Right renal cortex interstitium (tissue), 3 donors: ENCODE data around the gene ZBTB42. TPM values are rescaled to one million over a fixed set of nuclear protein-coding genes. Genes with fewer than 3 reads are reported as not detected.
"Not testable (repeated sequence)": the region's sequence is repeated elsewhere in the genome, so short reads cannot be mapped to it uniquely, and the experiment has no call there.

Experiments
- DNase-seq, 3 donors: peaks; one replicate each; pipeline ENCODE4 v3.0.0-alpha.2; 2013; ENCODE audit warnings: low read depth in 3 of 3, low spot score in 2 of 3
- polyA plus RNA-seq, 3 donors: library from polyadenylated mRNA; unstranded; fragments of 120-200 nt; gene quantifications; one replicate each; pipeline ENCODE4 v1.2.1, GENCODE V29; 2013; ENCODE audit not compliant: insufficient read length in 3 of 3

The ZBTB42 gene
- polyA plus RNA-seq, 3 donors = 3.8 to 4.4 (median 3.8) TPM

DNA sequence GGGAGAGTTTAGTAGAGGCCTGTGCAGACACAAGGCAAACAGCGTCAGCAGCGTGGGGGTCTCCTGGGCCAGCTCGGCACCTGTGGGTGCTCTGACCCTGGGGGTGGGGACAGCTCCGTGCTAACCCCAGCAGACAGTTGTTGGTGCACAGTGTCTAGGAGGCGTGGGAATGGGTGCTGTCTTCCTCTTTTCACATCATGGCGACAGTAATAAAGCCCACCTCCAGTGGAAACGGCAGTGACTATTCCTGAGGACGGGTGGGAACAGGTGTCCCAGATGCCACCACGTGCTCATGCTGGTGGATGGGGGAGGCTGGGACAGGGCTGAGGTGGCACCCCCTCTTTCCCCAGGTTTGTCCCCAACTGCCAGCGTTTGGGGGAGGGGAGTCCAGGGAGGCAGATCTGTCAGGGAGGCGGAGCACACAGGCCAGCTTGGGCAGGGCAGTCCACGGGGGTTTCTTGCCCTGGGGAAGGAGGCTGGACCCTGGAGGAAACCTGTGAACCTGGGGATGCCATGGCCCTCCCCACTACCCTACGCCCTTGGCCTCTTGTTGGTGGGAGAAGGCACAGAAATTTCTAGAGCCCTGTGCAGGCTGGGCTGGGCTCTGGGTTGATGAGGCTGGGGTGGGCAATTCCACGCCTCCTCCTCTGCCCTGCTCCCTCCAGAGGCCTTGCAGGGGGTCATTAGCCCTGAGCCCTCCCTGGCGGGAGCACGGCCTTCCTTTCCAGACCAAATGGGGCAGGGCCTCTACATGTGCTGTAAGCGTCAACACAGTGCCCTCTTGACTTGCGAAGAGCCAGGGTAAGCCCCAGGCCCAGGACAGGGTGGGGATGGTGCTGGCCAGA is 3.8 kb downstream of the ZBTB42 start:
- no peak for DNase-seq

DNA sequence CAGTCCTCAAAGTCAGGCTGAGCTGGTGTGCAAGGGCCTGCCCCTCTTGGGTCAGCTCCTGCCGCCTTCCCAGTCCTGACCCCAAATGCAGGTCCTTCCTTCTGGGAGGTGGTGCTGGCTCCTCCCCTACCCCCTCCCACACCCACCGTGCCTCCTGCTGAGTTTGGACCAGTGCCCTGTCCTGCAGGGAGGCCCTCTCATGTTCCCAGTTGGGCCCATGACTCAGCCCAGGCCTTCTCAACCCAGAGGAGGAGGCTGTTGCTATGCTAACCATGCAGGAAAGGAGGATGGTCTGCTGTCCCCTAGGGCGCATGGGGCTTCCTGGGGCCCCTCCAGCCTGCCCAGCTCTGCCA is 4.4 kb downstream of the ZBTB42 start:
- no peak for DNase-seq

DNA sequence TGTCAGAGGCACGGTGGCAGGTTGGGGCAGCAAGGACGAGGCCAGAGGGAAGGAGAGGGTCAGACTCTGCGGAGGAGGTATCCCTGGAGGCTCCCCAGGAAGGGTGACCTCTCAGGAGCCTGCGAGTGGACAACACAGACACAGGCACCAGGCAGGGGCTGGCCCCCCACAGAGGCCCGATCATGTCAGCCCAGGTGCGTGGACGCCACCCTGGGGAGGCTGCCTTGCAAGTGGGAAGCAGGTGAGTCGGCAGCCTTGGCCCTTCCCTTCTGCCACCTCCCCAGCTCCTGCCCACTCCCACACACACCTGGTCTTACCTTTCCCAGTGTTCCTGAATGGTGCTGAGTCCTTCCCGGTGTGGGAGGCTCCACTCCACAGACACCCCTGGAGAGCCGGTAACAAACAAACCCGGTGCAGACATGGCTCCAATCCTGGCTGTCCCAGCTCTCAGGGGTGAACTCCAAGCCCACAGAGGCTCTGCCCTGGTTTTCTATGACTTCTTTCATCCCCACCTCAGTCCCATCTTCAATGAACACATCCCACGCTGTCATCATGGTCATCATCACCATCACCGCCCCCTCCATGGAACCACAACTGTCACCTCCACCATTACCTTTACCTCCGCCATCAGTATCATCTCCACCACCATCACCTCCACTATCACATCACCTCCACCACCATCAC is 5.2 kb downstream of the ZBTB42 start:
- DNase-seq = no peak

DNA sequence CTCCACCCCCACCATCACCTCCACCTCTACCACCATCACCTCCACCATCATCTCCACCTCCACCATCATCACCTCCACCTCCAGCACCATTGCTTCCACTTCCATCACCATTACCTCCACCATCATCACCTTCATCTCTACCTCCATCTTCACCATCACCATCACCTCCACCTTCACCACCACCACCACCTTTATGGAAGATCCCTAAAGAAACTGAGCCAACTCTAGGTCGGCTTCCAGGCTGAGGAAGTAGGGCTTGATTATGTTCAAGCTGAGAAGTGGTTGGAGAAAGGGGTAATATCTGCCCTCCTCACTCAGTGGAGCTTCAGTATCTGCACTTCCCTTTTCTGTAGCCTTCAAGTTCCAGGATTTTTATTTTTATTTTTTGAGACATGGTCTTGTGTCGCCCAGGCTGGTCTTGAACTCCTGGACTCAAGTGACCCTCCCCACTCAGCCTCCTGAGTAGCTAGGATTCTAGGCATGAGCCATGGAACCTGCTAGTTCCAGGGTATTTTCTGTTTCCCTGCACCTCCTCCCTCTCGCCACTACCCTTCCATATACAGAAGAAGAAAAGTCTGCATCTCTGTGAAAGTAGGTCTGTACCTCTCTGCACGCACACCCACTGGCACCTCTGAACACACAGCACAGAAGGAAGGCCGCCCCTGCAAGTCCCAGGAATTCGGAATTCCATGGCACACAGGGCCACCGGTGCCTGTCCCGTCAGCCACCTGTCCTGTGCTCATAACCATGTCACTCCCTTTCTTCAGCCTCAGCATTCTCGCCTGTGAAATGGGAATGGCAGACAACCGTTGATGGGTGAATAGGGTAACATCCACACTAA is 5.9 kb downstream of the ZBTB42 start:
- DNase-seq = no peak

DNA sequence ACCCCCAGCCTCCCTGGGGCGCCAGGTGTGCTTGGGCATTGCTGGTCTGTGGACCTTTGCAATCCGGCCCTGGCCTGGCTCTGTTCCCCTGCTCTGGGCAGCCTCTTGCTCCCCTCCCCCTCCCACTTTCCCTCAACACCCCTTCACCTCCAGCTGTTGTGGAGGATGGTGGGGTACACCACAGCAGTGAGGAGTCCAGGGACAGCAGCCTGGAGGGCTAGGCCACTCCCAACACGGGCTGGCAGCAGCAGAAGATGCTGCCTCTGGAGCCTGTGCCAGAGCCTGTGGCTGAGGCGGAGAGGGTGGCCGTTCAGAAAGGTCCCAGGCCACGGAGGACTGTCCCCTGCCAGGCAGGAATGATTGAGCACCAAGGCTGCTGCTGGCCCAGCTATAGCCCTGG is 7.6 kb downstream of the ZBTB42 start:
- no peak for DNase-seq

DNA sequence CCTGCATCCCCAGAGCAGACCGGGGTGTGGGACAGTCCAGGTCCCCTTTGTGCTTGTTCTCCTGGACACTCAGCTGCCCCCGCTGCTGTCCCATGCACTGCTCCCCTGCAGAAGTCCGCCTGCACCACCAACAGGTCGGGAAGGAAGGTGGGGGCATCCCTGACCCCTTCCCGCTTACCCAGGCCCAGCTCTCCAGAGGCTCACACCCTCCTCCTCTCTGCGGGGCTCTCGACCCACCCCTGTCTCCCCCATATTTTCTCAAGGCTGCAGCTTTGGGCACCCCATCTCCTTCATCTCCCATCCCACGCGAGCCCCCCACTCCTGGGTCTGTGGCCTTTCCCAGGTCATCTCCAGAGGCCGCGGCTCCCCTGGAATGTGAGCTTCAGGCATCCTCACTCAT is 9.4 kb downstream of the ZBTB42 start:
- no peak for DNase-seq

DNA sequence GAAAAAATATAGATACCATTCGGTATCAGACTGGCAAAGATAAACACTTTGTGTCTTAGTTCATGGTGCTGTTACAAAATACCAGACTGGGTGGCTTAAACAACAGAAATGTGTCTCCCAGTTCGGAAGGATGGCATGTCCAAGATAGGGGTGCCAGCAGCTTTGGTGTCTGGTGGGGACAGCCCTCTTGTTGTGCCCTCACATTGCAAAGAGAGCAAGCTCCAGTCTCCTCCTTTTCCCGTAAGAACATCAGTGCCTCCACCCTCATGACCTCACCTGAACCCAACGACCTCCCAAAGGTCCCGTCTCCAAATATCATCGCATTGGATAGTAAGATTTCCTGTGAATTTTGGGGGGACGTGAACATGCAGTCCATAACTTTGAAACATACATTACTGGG is 12.4 kb downstream of the ZBTB42 start:
- DNase-seq = no peak

DNA sequence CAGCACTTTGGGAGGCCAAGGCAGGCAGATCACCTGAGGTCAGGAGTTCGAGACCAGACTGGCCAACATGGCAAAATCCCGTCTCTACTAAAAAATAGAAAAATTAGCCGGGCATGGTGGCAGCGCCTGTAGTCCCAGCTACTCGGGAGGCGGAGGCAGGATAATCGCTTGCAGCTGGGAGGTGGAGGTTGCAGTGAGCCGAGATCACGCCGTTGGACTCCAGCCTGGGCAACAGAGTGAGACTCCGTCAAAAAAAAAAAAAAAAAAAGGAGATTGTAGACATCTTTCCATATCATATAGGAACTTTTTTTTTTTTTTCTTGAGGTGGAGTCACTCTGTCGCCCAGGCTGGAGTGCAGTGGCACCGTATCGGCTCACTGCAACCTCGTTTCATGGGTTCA is 13.8 kb downstream of the ZBTB42 start:
- not testable (repeated sequence) for DNase-seq

DNA sequence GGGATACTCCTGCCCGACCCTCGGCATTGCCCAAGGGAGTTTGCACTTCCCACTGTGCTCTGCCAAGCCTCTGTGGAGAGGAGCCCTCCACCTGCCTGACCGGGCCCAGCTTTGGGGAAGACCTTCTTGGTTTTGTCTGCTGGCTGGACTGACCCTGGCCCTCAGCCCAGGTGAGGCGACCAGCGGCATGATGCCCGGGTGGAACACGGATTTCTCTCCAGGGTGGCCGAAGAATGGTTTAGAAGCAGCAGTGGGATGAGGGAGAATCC is 15.6 kb downstream of the ZBTB42 start:
- no peak for DNase-seq

DNA sequence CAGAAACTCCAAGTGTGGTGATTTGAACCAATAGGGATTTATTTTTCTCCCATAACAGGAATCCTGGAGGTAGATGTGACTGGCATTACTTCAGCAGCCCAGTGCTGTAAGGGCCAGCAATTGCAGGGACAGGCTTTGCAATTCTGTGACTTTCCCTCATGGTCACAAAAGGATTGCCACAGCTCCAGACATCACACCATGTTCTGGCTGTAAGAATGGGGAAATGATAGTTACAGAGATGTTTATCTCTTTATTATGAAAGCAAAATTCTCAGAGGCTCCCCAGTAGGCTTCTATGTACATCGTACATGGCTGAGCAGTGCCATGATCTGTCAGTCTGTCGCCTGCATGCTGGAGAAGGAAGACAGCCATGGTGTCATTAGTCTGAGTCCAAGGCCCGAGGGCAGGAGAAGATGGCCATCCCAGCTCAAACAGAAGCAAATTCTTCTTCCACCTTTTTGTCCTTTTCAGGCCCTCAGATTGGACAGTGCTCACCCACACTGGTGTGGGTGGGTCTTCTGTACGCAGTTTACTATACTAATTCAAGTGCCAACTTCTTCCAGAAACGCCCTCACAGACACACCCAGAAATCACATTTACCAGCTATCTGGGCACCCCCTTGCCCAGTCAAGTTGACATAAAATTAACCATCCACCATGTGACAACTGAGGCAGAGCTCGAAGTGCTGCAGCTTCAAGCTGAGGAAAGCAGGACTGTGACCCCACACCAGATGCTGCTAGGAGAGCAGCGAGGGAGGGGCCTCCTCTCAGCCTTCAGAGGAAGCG is 17.2 kb downstream of the ZBTB42 start:
- no peak for DNase-seq

DNA sequence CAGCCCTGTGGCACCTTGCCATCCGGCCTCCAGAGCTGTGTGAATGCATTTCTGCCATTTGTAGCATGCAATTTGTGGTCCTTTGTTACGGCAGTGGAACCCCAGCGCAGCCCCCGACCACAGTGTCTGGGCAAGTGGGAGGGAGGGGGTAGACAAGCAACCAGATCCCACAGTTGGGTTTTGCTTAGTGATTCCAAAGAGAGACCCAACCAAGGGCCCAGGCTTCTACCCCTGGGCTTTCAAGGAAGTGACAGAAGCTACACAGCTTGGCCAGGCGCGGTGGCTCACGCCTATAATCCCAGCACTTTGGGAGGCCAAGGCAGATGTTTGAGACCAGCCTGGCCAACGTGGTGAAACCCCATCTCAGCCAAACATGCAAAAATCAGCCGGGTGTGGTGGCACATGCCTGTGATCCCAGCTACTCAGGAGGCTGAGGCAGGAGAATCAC is 17.8 kb downstream of the ZBTB42 start:
- DNase-seq = no peak

DNA sequence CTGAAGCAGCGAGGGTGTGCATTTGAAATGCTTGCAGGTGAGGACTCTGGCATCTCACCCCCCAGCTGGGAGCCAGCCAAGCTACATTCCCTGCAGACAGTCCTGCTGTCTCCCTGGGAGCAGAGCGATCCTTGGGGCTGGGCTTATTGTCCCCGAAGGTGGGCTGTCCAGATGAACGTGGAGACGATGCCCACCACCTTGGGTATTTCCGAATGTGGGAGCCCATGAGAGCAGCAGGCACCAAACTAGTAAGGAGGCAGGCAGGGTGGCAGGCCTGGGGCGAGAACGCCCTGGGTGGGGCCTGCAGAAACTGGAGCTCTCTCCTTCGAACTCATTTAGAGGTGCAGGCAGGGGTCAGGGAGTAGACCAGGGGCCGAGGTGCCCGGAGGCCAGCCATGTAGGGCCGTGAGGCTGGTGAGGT is 18.5 kb downstream of the ZBTB42 start:
- no peak for DNase-seq

DNA sequence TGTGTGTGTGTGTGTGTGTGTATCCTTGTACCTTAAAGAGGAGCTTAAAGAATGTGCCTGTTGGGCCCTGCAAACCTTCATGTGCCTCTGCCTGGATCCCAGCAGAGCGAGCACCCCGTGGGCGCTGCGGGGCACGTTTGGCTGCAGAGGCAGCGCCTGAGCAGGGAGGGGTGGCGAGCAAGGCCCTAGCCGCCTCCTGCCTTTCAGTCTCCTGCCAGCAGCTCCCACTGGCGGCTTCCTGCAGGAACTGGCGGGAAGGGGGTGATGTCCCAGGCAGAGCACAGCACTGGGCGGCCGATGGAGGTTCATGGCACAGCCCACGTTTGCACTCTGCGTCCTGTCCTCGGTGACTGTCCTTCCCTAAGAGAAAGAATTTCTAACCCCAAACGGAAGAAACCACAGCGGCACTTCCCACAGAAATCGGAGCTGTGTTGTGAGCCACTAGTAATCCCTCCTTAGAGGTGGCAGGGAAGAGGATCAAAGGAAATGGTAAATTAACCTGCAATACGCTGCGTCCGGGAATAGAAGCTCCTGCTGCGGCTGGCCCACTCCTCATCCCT is 19.8 kb downstream of the ZBTB42 start:
- no peak for DNase-seq

DNA sequence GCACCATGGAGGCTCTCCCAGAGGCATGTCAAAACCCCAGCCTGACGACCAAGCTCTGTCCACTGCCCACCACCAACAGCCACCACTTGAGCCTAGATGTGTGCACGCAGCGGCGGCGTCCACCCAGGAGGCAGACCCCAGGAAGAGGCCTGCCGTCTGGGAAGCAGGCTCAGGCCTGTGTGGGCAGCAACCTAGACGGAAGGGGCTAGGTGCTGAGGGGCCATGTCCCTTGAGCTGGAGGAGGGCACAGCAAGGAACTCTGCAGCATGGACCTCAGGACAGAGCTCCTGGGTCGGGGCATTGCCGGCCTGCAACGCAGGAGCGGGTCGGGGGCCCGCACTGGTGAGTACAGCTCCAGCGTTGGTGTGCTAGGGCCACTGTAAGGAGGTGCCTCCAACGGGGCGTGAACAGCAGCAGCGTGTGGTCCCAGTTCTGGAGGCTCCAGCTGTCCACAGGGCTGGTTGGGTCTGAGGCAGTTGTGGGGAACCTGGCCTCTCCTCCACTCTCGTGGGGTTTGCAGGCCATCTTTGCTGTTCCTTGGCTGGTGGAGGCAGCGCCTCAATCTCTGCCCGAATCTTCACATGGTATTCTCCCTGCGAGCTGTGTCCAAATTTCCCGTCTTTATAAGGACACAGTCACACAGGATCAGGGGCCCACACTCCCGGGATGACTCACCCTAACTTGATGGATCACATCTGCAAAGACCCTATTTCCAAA is 20.5 kb downstream of the ZBTB42 start:
- DNase-seq = no peak

DNA sequence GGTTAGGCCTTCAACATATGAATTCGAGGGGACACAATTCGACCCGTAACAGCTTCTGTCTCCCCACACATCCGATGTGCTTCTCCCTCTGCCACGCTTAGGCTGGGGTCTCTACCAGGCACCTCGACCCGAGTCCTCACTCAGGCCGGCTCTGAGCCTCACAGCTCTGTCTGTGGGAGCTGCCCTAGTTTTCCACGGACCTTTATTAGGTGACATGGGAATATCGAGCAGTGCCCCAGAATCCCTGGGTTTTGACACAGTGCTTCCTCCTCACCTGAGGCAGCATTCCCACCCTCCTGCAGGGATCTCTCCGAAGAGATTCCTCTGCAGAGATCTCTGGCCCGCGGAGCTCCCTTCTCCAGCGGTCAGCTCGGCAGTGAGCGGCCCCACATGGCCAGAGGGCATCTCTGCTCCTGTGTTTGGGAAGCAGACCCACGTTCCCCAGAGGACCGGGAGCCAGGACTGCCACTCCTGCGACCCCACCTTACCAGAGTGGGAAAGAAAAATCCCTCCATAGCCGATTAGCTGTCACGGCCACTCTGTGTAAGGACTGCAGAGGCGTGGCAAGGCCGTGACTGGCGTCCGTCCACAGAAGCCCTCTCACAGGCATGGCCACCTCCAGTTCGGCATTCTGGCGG is 21.2 kb downstream of the ZBTB42 start:
- DNase-seq = no peak

DNA sequence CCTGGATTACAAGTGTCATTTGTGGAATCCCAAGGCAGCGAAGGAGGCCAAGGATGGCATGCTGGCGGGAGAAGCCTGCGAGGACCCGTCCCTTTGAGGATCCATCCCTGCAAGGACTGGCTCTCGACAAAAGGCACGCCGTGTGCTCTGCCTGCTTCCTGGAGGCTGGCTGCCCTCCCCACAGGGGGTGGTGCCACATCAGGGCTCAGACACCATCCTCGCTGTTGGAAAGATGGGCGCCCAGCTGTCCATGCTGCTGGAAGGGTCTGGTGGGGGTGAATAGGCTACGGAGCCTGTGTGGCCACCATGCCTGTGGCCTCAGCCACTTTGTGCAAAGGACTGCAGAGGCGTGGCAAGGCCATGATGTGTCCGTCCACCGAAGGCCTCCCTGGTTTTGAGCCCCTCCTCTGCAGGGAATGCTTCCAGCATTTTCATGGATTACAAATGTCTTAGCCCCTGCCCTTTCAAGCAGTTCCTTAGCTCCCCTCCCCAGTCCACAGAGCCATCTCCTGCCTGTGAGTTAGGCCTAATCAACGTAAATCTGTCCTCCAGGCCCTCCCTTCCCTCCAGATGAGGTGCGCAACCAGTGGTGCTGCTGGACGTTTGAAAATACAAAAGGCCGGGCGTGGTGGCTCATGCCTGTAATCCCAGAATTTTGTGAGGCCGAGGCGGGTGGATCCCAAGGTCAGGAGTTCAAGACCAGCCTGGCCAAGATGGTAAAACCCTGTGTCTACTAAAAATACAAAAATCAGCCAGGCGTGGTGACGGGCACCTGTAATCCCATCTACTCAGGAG is 22.1 kb downstream of the ZBTB42 start:
- no peak for DNase-seq

DNA sequence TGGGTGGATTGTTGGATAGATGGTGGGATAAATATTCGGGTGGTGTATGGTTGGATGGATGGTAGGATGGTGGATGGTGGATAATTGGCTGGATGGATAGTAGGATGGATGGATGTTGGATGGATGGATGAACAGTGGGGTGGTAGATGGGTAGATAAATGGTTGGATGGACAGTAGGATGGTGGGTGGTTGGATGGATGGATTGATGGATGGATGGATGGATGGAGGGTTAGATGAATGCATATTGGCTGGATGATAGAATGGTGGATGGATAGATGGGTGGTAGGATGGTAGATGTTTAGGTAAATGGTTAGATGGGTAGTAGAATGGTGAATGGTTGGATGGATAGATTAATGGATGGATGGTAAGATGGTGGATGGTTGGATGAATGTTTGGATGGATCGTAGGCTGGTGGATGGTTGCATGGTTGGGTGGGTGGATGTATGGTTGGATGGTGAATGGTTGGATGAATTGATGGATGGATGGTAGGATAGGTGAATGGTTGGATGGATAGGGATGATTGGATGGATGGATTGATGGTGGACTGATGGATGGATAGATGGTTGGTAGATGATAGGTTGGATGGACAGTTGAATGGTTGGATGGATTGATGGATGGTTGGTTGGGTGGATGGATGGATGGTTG is 23.6 kb downstream of the ZBTB42 start:
- DNase-seq = no peak
